Measurements from ENCODE around the gene LOX.

GRCh38 chr5:122121479-122122465 lies 43.7 kb upstream of the LOX start:
- no peak for TF ChIP-seq CTCF (IDR thresholded peaks at IDR 0.05)
- no peak for TF ChIP-seq POLR2A (IDR thresholded peaks at IDR 0.05)
- TF ChIP-seq POLR2AphosphoS5 (IDR thresholded peaks at IDR 0.05): no peak
